Measurements from ENCODE around the gene ZNF154. TPM values are rescaled to one million over a fixed set of nuclear protein-coding genes. Genes with fewer than 3 reads are reported as not detected.

Gene ZNF154
- 0.37 and 0.59 TPM in 2 replicates for total RNA-seq

DNA sequence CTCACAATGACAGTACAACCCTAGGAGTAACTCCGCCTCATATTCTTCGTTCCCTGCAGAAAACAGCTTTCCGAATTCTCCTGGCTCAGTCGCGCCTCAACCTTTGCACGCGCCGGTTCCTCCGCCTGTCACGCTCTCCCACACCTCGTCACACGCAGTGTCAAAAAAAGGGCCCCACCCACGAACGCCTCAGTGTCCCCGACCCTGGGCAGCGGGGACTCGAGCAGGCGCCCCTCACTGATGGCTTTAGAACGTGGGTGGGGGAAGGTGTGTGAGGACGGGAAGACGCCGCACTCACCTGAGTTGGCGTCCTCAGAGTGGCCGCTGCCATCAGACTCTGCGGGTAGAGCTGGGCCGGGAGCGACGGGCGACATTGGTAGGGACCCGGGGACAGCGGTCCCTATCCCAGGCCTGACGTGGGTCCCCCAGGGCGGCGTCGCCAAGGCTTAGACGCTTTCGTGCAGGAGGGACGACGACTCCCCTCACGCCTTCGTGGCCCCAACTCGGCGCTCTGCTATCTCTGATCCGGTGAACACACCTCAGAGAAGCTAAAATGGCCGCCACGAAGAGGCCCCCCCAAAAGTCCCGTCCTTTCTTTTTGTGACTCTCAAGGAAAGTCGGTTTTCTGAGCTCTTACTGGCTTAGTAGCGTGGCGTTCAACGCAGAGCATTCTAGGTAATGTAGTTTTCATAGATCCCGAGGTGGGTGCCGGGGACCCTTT lies at the start of gene ZNF154:
Gene ZNF154 (minus strand): TSS at position 564 of the 721 bp plus-strand sequence. CDS start 233 bp downstream, at position 331.

DNA sequence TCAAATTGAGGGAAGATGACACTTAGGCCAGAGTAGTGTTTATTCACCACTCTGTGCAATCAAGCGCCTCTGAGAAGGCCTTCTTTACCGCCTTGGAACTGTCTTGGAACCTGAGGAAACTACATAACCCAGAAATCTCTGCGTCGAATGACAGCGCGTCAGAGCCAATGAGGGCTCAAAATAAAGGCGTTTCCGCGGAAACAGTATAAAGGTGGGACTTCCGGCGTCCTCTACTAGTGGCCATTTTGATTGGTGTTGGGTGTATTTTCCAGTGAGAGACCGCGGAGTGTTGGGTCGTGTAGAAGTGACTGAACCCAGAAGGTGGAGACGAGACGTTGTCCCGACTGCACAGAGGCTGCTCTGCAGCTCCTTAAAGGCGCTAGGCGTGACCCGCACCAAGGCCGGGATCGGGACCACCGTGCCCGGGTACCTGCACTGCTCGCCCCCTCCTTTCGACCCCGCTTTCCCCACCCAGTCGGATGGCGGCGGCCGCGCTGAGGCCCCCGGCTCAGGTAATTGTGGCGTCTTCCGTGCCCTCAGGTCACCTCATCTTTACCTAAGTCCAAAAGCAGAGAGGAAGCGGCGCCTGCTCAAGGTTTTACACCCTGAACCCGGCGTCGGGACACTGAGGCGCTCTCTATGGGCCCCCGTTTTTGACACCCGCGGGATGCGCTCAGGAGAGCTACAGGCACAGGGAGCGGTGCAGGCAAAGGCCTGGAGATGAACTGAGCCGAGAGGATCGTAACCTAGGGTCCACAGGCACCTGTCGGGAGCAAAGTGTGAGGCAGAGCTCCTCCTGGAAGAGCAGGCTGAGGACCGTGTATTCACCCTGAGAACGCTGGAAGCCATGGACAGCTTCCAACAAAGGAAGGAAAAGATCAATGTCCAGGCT lies 37.8 kb upstream of the ZNF154 start, which contains the start of gene ZNF776:
Gene ZNF776 (plus strand): TSS at position 236 of the 892 bp plus-strand sequence. CDS start 244 bp downstream, at position 480.

DNA sequence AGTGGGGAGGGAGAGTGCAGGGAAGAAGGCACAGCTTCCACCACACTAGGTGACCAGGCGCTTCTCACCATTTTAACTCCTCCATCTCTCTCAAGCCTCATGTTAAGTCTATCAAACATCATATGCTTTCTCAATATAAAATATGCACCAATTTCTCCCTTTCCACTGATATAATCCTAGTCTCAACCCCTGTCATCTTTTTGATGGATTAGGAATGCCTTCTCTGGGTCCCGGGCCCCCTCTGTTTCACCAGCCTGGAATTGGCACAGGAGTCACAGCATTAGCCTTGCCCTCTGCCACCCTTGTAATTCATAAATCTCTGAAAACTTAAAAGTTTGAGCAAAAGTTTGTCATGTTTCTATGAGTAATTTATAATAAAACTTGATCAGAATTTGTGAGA lies 40.4 kb downstream of the ZNF154 start, which contains the start of gene ZSCAN4:
Gene ZSCAN4 (plus strand): TSS at position 301 of the 400 bp plus-strand sequence. CDS start 7,211 bp downstream, outside the sequence.

Other genes starting within 250 kb of the ZNF154 start
- gene ZNF772, start 231.6 kb downstream of the ZNF154 start, total RNA-seq = 7.0 and 10.4 TPM in 2 replicates
- gene ZNF419, start 221.5 kb downstream of the ZNF154 start, total RNA-seq = 5.7 and 7.3 TPM in 2 replicates
- 8.0 and 8.5 TPM in 2 replicates for gene ZNF773, start 209.3 kb downstream of the ZNF154 start, total RNA-seq
- gene ZNF549, start 181.8 kb downstream of the ZNF154 start, total RNA-seq = 1.8 and 2.5 TPM in 2 replicates
- 5.1 and 5.9 TPM in 2 replicates for gene ZNF550, start 149.3 kb downstream of the ZNF154 start, total RNA-seq
- 3.3 and 4.8 TPM in 2 replicates for gene ZNF416, start 130.3 kb downstream of the ZNF154 start, total RNA-seq
- 4.4 and 4.9 TPM in 2 replicates for gene ZIK1, start 125.1 kb downstream of the ZNF154 start, total RNA-seq
- gene ZNF530, start 109.3 kb downstream of the ZNF154 start, total RNA-seq = 2.2 and 2.7 TPM in 2 replicates
- gene ZNF134, start 95.0 kb downstream of the ZNF154 start, total RNA-seq = 12.5 and 12.7 TPM in 2 replicates
- 4.8 and 7.2 TPM in 2 replicates for gene ZNF211, start 76.0 kb downstream of the ZNF154 start, total RNA-seq
- gene ZSCAN4, start 40.3 kb downstream of the ZNF154 start, total RNA-seq = not detected in 2 replicates
- gene ZNF551, start 27.2 kb downstream of the ZNF154 start, total RNA-seq = 6.6 and 7.8 TPM in 2 replicates
- 2.9 and 4.7 TPM in 2 replicates for gene ZNF671, start 18.4 kb upstream of the ZNF154 start, total RNA-seq
- gene ZNF776, start 37.6 kb upstream of the ZNF154 start, total RNA-seq = 8.5 and 9.8 TPM in 2 replicates
- gene ZNF586, start 60.5 kb upstream of the ZNF154 start, total RNA-seq = 9.6 and 12.3 TPM in 2 replicates
- gene ZNF552, start 105.7 kb upstream of the ZNF154 start, total RNA-seq = 4.1 and 4.8 TPM in 2 replicates
- 18.0 and 32.5 TPM in 2 replicates for gene ZNF587B, start 121.1 kb upstream of the ZNF154 start, total RNA-seq
- gene ZNF587, start 140.7 kb upstream of the ZNF154 start, total RNA-seq = 15.4 and 19.9 TPM in 2 replicates
- 5.5 and 9.8 TPM in 2 replicates for gene ZNF814, start 179.8 kb upstream of the ZNF154 start, total RNA-seq
- gene ZNF417, start 207.4 kb upstream of the ZNF154 start, total RNA-seq = 8.5 and 11.1 TPM in 2 replicates
- gene ZNF418, start 226.2 kb upstream of the ZNF154 start, total RNA-seq = 1.2 and 1.8 TPM in 2 replicates
- 2.7 and 4.0 TPM in 2 replicates for gene ZNF256, start 238.5 kb upstream of the ZNF154 start, total RNA-seq